Measurements from ENCODE around the gene CLSTN2.

CLSTN2 gene

GRCh38 chr3:140166861-140167599 is 232.0 kb downstream of the CLSTN2 start:
- H3K27me3 ChIP-seq (replicated peaks; ENCODE audit: insufficient read depth, low read length), result no peaks in the 10 kb centered on the region
- no peak overlapping the region for H3K4me3 ChIP-seq (ENCODE audit: low read length)
- H3K79me2 ChIP-seq (ENCODE audit: low read length), result no peaks in the 10 kb centered on the region
- H4K20me1 ChIP-seq (ENCODE audit: insufficient read depth, low read length), result no peaks in the 10 kb centered on the region
- no peak overlapping the region for H2AFZ ChIP-seq (ENCODE audit: low read length)
- DNase-seq, result no peak
- H3K27ac ChIP-seq (ENCODE audit: low read length), result no peak overlapping the region
- no peaks in the 10 kb centered on the region for H3K9me3 ChIP-seq (replicated peaks; ENCODE audit: insufficient read depth, low read length)
- H3K9me2 ChIP-seq (replicated peaks; ENCODE audit: insufficient read depth, low read length), result no peaks in the 10 kb centered on the region
- no peak overlapping the region for H3K4me2 ChIP-seq (ENCODE audit: low read depth, low read length)
- no peak overlapping the region for H3K9ac ChIP-seq (ENCODE audit: low read length)
- no peaks in the 10 kb centered on the region for H3K36me3 ChIP-seq (replicated peaks; ENCODE audit: insufficient read depth, low read length)
- 0 out of 2 replicates have a peak, but pooled peaks cover 10% of the 10 kb centered on the region for H3K4me1 ChIP-seq (ENCODE audit: low read length)
- no peaks in the 10 kb centered on the region for H3F3A ChIP-seq (ENCODE audit: insufficient read depth, low read length)
- TF ChIP-seq EZH2 (optimal IDR thresholded peaks at IDR 0.05; ENCODE audit: low read depth, low read length), result no peak
- no peak for TF ChIP-seq EZH2phosphoT487 (IDR thresholded peaks at IDR 0.05; ENCODE audit: low read length)
- no peak for TF ChIP-seq CTCF (IDR thresholded peaks at IDR 0.05; ENCODE audit: low read length)

GRCh38 chr3:140167600-140168281 is 232.8 kb downstream of the CLSTN2 start:
- no peaks in the 10 kb centered on the region for H3K79me2 ChIP-seq (ENCODE audit: low read length)
- DNase-seq, result no peak
- no peak overlapping the region for H3K4me2 ChIP-seq (ENCODE audit: low read depth, low read length)

GRCh38 chr3:140170612-140171011 is 235.6 kb downstream of the CLSTN2 start:
- H3K4me2 ChIP-seq (ENCODE audit: low read depth, low read length), result no peak overlapping the region
- no peaks in the 10 kb centered on the region for H3F3A ChIP-seq (ENCODE audit: insufficient read depth, low read length)
- no peaks in the 10 kb centered on the region for H3K79me2 ChIP-seq (ENCODE audit: low read length)
- no peak overlapping the region for H3K4me3 ChIP-seq (ENCODE audit: low read length)
- no peaks in the 10 kb centered on the region for H3K36me3 ChIP-seq (replicated peaks; ENCODE audit: insufficient read depth, low read length)
- no peaks in the 10 kb centered on the region for H3K9me2 ChIP-seq (replicated peaks; ENCODE audit: insufficient read depth, low read length)
- H2AFZ ChIP-seq (ENCODE audit: low read length), result no peak overlapping the region
- 0 out of 2 replicates have a peak, but pooled peaks cover 10% of the 10 kb centered on the region for H3K4me1 ChIP-seq (ENCODE audit: low read length)
- H3K27me3 ChIP-seq (replicated peaks; ENCODE audit: insufficient read depth, low read length), result no peaks in the 10 kb centered on the region
- TF ChIP-seq CTCF (IDR thresholded peaks at IDR 0.05; ENCODE audit: low read length), result no peak
- TF ChIP-seq EZH2phosphoT487 (IDR thresholded peaks at IDR 0.05; ENCODE audit: low read length), result no peak
- no peak for TF ChIP-seq EZH2 (optimal IDR thresholded peaks at IDR 0.05; ENCODE audit: low read depth, low read length)
- H3K9me3 ChIP-seq (replicated peaks; ENCODE audit: insufficient read depth, low read length), result no peaks in the 10 kb centered on the region
- H4K20me1 ChIP-seq (ENCODE audit: insufficient read depth, low read length), result no peaks in the 10 kb centered on the region
- H3K27ac ChIP-seq (ENCODE audit: low read length), result no peak overlapping the region
- no peak overlapping the region for H3K9ac ChIP-seq (ENCODE audit: low read length)
- peak; percentile 48 for DNase-seq

More at GRCh38 chr3:140167600-140168281, 232.8 kb downstream of the CLSTN2 start:
- Histone ChIP-seq H3K9ac (ENCODE audit: low read length) (no peak overlapping the region), H2AFZ (ENCODE audit: low read length) (no peak overlapping the region), H3K9me3 (replicated peaks; ENCODE audit: insufficient read depth, low read length) (no peaks in the 10 kb centered on the region), H3K4me1 (ENCODE audit: low read length) (0 out of 2 replicates have a peak, but pooled peaks cover 10% of the 10 kb centered on the region), H3K4me3 (ENCODE audit: low read length) (no peak overlapping the region), H3K27me3 (replicated peaks; ENCODE audit: insufficient read depth, low read length) (no peaks in the 10 kb centered on the region), H3K27ac (ENCODE audit: low read length) (no peak overlapping the region), H3F3A (ENCODE audit: insufficient read depth, low read length) (no peaks in the 10 kb centered on the region), H3K9me2 (replicated peaks; ENCODE audit: insufficient read depth, low read length) (no peaks in the 10 kb centered on the region), H3K36me3 (replicated peaks; ENCODE audit: insufficient read depth, low read length) (no peaks in the 10 kb centered on the region), H4K20me1 (ENCODE audit: insufficient read depth, low read length) (no peaks in the 10 kb centered on the region)
- TF ChIP-seq EZH2 (optimal IDR thresholded peaks at IDR 0.05; ENCODE audit: low read depth, low read length), result no peak
- no peak for TF ChIP-seq CTCF (IDR thresholded peaks at IDR 0.05; ENCODE audit: low read length)
- no peak for TF ChIP-seq EZH2phosphoT487 (IDR thresholded peaks at IDR 0.05; ENCODE audit: low read length)

Data from MM.1S (cell line).